ENCODE results near the gene ATP10B.

DNA sequence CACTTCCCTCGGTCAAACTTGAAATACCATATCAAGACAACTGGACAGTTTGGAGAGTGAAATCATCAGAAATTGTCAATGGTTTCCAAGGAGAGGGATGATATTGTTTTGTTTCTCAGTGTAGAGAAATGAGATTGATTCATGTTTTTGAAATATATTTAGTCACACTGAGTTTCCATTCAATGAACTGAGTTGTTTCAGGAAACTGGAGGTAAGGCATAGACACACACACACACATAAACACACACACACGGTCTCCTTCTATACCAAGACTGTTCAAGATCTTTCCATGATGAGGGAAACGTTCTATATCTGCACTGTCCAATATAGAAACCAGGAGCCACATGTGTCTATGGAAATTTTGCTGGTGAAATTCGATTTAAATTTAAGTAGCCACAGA lies 247.5 kb downstream of the ATP10B start:
- TF ChIP-seq POLR2A (IDR thresholded peaks at IDR 0.05) (no peak), CTCF (IDR thresholded peaks at IDR 0.05) (no peak)
